Peyer's patch (tissue), 4 donors: Measurements from ENCODE around the gene THSD8.

Experiments
- CTCF ChIP-seq, 6 experiments: fragments of 450-650 bp in 4 of 6; fragments of 200-600 bp in 2 of 6; sonication (generic) in 1 of 6; IDR thresholded peaks; one replicate each; pipeline ENCODE4 v1.5.1; 2017 to 2019; ENCODE audit warnings: antibody characterized with exemption in 6 of 6, mild to moderate bottlenecking in 3 of 6, moderate library complexity in 1 of 6
- POLR2A ChIP-seq, 2 donors: fragments of 450-650 bp; IDR thresholded peaks; one replicate each; pipeline ENCODE4 v1.5.1; 2017; ENCODE audit warnings: antibody characterized with exemption in 2 of 2, mild to moderate bottlenecking in 2 of 2, moderate library complexity in 2 of 2

GRCh38 chr19:12838182-12838885, 36.5 kb downstream of the THSD8 start, which contains the start of gene MAST1:
- TF ChIP-seq POLR2A (IDR thresholded peaks at IDR 0.05), result no peak
- TF ChIP-seq CTCF (IDR thresholded peaks at IDR 0.05), result peak in 5 of 6 experiments; percentile 22 to 58 (median 49)
